HG03521 (cell line): ENCODE data around the gene DYRK4.
"Not testable (repeated sequence)": the region's sequence is repeated elsewhere in the genome, so short reads cannot be mapped to it uniquely, and the experiment has no call there.

ENCODE experiments used
- ATAC-seq: cut with Tn5 transposase; IDR thresholded peaks from one replicate; pipeline ENCODE4 v1.9.1; 2021; ENCODE audit warnings: mild to moderate bottlenecking, moderate library complexity; ENCODE audit not compliant: unreplicated experiment

Gene DYRK4

GRCh38 chr12:4562034-4562657 lies at the start of gene DYRK4:
Gene DYRK4 (plus strand): TSS chr12:4562208. CDS start chr12:4562246, 38 bp downstream.
- ATAC-seq: no peak

DNA sequence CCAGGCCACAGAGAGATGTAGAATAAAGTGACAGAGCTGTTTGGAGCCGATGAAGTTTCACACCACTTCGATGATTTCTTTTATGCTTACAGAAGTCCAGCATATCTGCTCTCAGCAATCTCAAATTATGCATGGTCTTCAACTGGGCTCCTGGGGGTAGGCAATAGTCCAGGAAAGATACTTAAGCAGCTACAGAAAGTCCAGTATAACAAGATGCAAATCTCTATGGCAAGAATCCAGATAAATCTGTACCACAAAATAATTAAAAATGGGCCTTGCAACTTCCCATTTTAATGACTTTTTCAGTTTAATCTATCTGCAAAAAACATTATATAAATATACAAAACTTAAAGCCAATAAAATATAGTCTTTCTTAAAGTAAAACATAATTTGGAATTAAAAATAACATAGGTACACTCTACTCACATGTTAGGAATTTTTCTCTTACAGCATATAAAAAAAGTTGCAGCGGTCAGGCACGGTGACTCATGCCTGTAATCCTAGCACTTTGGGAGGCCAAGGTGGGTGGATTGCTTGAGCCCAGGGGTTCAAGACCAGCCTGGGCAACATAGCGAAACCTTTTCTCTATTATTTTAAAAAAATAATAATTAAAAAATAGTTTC lies 43.8 kb upstream of the DYRK4 start:
- no peak for ATAC-seq

DNA sequence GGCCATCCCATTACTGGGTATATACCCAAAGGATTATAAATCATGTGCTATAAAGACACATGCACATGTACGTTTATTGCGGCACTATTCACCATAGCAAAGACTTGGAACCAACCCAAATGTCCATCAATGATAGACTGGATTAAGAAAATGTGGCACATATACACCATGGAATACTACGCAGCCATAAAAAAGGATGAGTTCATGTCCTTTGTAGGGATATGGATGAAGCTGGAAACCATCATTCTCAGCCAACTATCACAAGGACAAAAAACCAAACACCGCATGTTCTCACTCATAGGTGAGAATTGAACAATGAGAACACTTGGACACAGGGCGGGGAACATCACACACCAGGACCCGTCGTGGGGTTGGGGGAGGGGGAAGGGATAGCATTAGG lies 38.6 kb upstream of the DYRK4 start:
- not testable (repeated sequence) for ATAC-seq

- ATAC-seq: no peak
These were observed 35.0 kb upstream of the DYRK4 start for GRCh38 chr12:4526923-4527546.

DNA sequence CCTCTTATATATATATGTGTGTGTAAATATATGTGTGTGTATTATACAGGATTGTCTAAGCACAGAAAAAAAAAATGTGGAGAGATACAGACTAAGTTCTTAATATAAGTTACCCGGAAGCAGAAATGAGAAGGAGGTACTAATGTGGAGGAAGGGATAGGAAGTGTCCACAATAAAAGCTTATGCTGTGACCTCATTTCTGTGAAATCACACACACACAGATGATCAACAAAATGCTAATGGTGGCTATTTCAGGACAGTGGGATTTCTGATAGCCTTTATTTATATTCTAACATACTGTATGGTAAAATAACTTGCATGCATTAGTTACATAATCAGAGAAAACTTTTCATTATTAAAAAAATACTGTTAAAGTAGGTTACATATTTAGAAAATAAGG lies 31.8 kb upstream of the DYRK4 start:
- no peak for ATAC-seq

- ATAC-seq: no peak
These were observed 30.9 kb upstream of the DYRK4 start for GRCh38 chr12:4530982-4531586.

GRCh38 chr12:4535092-4535491 lies 26.9 kb upstream of the DYRK4 start:
- no peak for ATAC-seq

DNA sequence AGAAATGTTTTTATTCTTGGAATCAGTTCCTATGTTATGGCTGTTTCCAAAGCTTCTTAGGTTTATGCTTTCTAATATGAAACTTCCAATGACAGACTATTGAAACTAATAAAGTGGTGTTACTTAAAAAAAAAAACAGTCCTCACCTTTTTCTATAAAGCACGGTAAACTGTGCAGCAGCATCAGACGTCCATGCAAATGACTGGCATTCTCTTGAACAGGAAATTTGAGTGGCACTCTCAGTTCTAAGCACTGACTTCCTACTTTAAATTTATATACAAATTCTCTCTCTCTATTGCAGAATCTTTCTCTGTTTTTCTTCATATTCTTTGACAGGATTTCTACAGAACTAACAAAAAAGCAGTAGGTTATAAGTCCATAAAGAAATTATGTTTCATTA lies 26.1 kb upstream of the DYRK4 start:
- no peak for ATAC-seq

- ATAC-seq: peak; percentile 88
These were observed 23.5 kb upstream of the DYRK4 start, which contains the start of gene RAD51AP1 for GRCh38 chr12:4538207-4539160. Gene RAD51AP1 (plus strand): TSS chr12:4538890. CDS start chr12:4538940, 50 bp downstream.

GRCh38 chr12:4539167-4539870 lies 22.7 kb upstream of the DYRK4 start:
- ATAC-seq: no peak

GRCh38 chr12:4540170-4540569 lies 21.8 kb upstream of the DYRK4 start:
- ATAC-seq: no peak

DNA sequence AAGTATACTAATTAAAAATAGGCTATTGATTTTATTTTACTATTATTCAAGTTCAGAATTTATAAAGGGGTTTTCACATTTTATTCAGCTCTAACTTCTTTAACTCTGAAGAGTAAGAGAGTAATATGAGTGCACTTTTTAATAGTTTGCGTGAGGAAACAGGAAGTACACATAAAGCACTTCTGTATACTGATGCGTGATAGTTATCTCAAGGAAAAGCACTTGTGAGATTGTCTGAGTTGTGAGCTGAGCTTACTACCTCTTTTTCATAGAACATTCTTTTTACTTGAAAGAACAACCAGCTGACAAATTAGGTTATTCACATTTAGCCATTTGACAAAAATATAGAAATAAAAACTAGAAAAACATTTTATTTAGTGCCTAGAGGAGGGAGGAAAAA lies 21.4 kb upstream of the DYRK4 start:
- no peak for ATAC-seq

GRCh38 chr12:4545195-4545594 lies 16.8 kb upstream of the DYRK4 start:
- ATAC-seq: no peak

DNA sequence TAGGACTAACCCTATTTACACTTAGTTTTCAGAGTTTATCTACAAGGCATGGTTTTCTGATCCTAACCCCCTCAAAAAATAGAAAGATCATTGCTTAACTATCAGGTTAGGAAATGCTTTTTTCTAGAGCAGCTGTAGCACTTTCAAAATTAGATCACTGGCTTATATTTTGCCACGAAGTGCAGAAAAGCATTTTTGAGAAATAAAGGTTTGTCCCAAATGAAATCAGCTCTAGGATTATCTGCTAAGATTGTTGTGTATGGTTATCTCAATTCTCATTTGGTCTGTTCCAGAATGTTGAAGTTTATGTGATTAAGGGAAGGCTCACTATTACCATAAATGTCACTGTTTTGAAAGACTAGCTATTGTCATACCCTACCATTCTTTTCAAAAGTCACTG lies 9.8 kb upstream of the DYRK4 start:
- no peak for ATAC-seq

DNA sequence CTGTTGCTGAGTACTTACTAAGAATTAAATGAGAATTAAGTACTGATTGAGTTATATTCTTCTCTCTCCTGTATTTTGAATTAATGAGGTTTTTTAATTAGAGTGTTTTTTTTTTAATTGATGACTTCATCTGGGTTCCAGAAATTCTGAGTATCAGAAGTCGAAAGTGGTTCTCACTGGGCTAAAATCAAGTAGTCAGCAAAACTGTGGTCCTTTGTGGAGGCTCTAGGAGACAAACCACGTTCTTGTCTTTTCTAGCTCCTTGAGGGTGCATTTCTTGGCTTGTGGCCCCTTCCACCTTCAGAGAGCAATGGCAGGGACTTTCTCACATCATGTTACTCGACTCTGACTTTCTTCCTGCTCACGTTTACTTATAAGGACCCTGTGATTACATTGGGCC lies 8.1 kb upstream of the DYRK4 start:
- no peak for ATAC-seq

DNA sequence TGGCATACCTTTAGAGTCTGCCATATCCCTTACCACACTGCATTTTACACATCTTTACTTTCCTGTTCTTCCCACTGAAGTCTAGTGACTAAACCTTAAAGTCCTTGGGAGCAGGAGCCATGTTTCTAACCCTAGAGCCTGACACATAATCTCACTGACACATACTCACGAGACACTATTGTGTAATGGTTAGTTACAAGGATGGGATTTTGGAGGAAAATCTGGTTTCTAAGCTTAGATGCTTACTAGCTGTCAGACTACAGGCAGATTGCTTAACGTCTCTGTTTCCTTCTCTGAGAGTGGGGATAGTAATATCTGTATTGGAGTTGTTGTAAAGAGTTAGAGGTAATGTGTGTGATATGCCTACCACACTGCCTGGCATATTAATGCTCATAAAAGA lies 6.2 kb upstream of the DYRK4 start:
- ATAC-seq: no peak

- ATAC-seq: no peak
These were observed 5.1 kb upstream of the DYRK4 start for GRCh38 chr12:4556735-4557530.

- no peak for ATAC-seq
These were observed 4.4 kb upstream of the DYRK4 start for GRCh38 chr12:4557586-4557985.

GRCh38 chr12:4558171-4558570 lies 3.8 kb upstream of the DYRK4 start:
- no peak for ATAC-seq
